GM12878 (cell line): ENCODE data around the gene TRERF1. TPM values are rescaled to one million over a fixed set of nuclear protein-coding genes. Genes with fewer than 3 reads are reported as not detected.

Experiments
- ATAC-seq: fragments of 200-7000 bp; cut with Tn5 transposase; 3 replicates; pipeline ENCODE4 v1.9.1; 2020; ENCODE audit warnings: mild to moderate bottlenecking, moderate library complexity
- BruUV-seq: library from RNA; stranded (reverse); fragments of 400-500 nt; replicated peaks from 2 replicates; lab custom pipeline; 2021; lab: Mats Ljungman, UMichigan
- CTCF ChIA-PET: fragments of 300-600 bp; sonication (Branson Sonifier 250); formaldehyde crosslinking; extraction: SDS; loops from one replicate; lab custom pipeline; 2021; ENCODE audit warnings: inconsistent platforms; lab: Yijun Ruan, JAX
- POLR2A ChIA-PET: fragments of 350-600 bp; formaldehyde crosslinking; extraction: SDS; loops from one replicate; lab custom pipeline; 2021; ENCODE audit warnings: inconsistent platforms; lab: Charles Lee
- RAD21 ChIA-PET: fragments of 300-600 bp; sonication (Branson Sonifier 250); formaldehyde crosslinking; loops from one replicate; lab custom pipeline; 2023; ENCODE audit warnings: antibody characterized with exemption; ENCODE audit not compliant: unreplicated experiment; lab: Charles Lee
- SMC1A ChIA-PET: fragments of 300-600 bp; sonication (Branson Sonifier 250); formaldehyde crosslinking; loops from one replicate; lab custom pipeline; 2023; ENCODE audit not compliant: unreplicated experiment, uncharacterized antibody; lab: Charles Lee
- DNase-seq: peaks from one replicate; pipeline ENCODE4 v3.0.0-alpha.2; 2011; ENCODE audit warnings: low read depth, low spot score
- FAIRE-seq: peaks from 3 replicates; lab custom pipeline; 2011; peaks lifted over from hg19 to GRCh38; lab: Jason Lieb, UNC
- H2AFZ ChIP-seq: 2 replicates; pipeline ENCODE4 v1.6.0; 2011; ENCODE audit warnings: low read depth, low read length, control low read depth; ENCODE audit not compliant: control insufficient read depth
- H3K27ac ChIP-seq: 2 replicates; pipeline ENCODE4 v1.5.1; 2011; ENCODE audit warnings: control low read depth; ENCODE audit not compliant: control insufficient read depth, insufficient read depth
- H3K27me3 ChIP-seq, 2 experiments: replicated peaks in 1 of 2; 2 replicates each; pipeline versions ENCODE4 v1.6.0 to v1.6.1; 2011; ENCODE audit warnings: low read length in 1 of 2; ENCODE audit not compliant: control insufficient read depth in 2 of 2, insufficient read depth in 2 of 2
- H3K36me3 ChIP-seq, 2 experiments: 2 replicates each; pipeline ENCODE4 v1.5.1; 2011; ENCODE audit warnings: low read length in 1 of 2; ENCODE audit not compliant: control insufficient read depth in 2 of 2, insufficient read depth in 2 of 2
- H3K4me1 ChIP-seq: 2 replicates; pipeline ENCODE4 v1.6.1; 2011; ENCODE audit warnings: mild to moderate bottlenecking, low read length, moderate library complexity, mixed read lengths; ENCODE audit not compliant: control insufficient read depth, insufficient read depth
- H3K4me2 ChIP-seq: 2 replicates; pipeline ENCODE4 v1.6.0; 2011; ENCODE audit warnings: control low read depth; ENCODE audit not compliant: control insufficient read depth, insufficient read depth
- H3K4me3 ChIP-seq: fragments of 200-600 bp; sonication (generic); 2 replicates; pipeline ENCODE4 v1.5.1; 2016
- H3K79me2 ChIP-seq: 2 replicates; pipeline ENCODE4 v1.6.0; 2011; ENCODE audit warnings: low read length; ENCODE audit not compliant: control insufficient read depth, insufficient read depth
- H3K9ac ChIP-seq: 2 replicates; pipeline ENCODE4 v1.8.0; 2011; ENCODE audit warnings: low read length, control low read depth, mixed read lengths; ENCODE audit not compliant: control insufficient read depth, insufficient read depth
- H3K9me3 ChIP-seq: replicated peaks from 3 replicates; pipeline ENCODE4 v1.5.1; 2011; ENCODE audit warnings: mild to moderate bottlenecking, low read length; ENCODE audit not compliant: control insufficient read depth, insufficient read depth
- H4K20me1 ChIP-seq: 2 replicates; pipeline ENCODE4 v1.6.0; 2011; ENCODE audit not compliant: control insufficient read depth, insufficient read depth
- CBX5 ChIP-seq: sonication (generic); IDR thresholded peaks from 2 replicates; pipeline ENCODE4 v1.6.1; 2016; ENCODE audit warnings: low read depth, moderate library complexity, mild to moderate bottlenecking, inconsistent platforms
- ETV6 ChIP-seq, 2 experiments: fragments of 450-650 bp in 1 of 2; IDR thresholded peaks in 1 of 2; conservative IDR thresholded peaks in 1 of 2; 2 replicates each; pipeline ENCODE4 v1.6.1; 2014; ENCODE audit warnings: antibody characterized with exemption in 1 of 2, borderline replicate concordance in 1 of 2, low read depth in 1 of 2, mild to moderate bottlenecking in 1 of 2, moderate library complexity in 1 of 2
- MLLT1 ChIP-seq: fragments of 450-650 bp; IDR thresholded peaks from 2 replicates; pipeline ENCODE4 v1.6.1; 2016; ENCODE audit warnings: mild to moderate bottlenecking
- NR2C2 ChIP-seq: IDR thresholded peaks from 2 replicates; pipeline ENCODE4 v1.6.1; 2011; ENCODE audit warnings: borderline replicate concordance, low read depth; ENCODE audit not compliant: control insufficient read depth, insufficient read length
- RB1 ChIP-seq: fragments of 450-650 bp; formaldehyde crosslinking; IDR thresholded peaks from 2 replicates; pipeline ENCODE4 v1.6.1; 2017; ENCODE audit warnings: mild to moderate bottlenecking, borderline replicate concordance
- REST ChIP-seq: IDR thresholded peaks from 2 replicates; pipeline ENCODE4 v1.6.1; 2012; ENCODE audit warnings: mild to moderate bottlenecking, low read depth, low read length
- RFX5 ChIP-seq: IDR thresholded peaks from 2 replicates; pipeline ENCODE4 v1.6.1; 2011; ENCODE audit warnings: low read depth, low read length, improper control_type of control experiment
- ZNF24 ChIP-seq: fragments of 450-650 bp; IDR thresholded peaks from 2 replicates; pipeline ENCODE4 v1.6.1; 2017; ENCODE audit warnings: antibody characterized with exemption, mild to moderate bottlenecking
- WGBS: methylation state at CpG from one replicate; pipeline ENCODE4 v1.1.6; 2016; ENCODE audit warnings: low lambda C conversion rate; ENCODE audit not compliant: insufficient replicate concordance, insufficient coverage; ENCODE audit errors: missing lambda C conversion rate; 5-methylcytosine and 5-hydroxymethylcytosine counted together
- in situ Hi-C: fragments of 300-500 bp; cut with MboI; formaldehyde crosslinking; loops from 9 replicates; pipeline ENCODE4 v1.14.3; 2018; ENCODE audit warnings: mixed read lengths
- intact Hi-C: fragments of 100-400 bp; cut with micrococcal nuclease; formaldehyde crosslinking; loops from one replicate; pipeline ENCODE4 v1.14.2; 2022; ENCODE audit not compliant: unreplicated experiment
- polyA plus RNA-seq, 11 experiments: library from polyadenylated mRNA; depleted of rRNA in 4 of 11; unstranded in 6 of 11; stranded (reverse) in 5 of 11; fragments of >200 nt; fragmentation: Nextera tagmentation in 4 of 11; fragmentation: Illumina TruSeq in 1 of 11; extraction: Ambion mirVana in 4 of 11; extraction: Trizol in 1 of 11; gene quantifications; 1 replicate in 1 of 11; 2 replicates in 10 of 11; pipeline versions ENCODE4 v1.2.1 to v1.2.3, GENCODE V29; 2011 to 2016; ENCODE audit warnings: inconsistent platforms in 2 of 11, missing spikeins in 2 of 11, low read depth in 1 of 11
- total RNA-seq, 4 experiments: library from RNA; depleted of rRNA in 3 of 4; stranded (reverse); fragments of >200 nt in 3 of 4; fragmentation: Illumina TruSeq in 1 of 4; extraction: Trizol in 1 of 4; gene quantifications; 2 replicates each; pipeline versions ENCODE4 v1.2.1 to v1.2.3, GENCODE V29; 2013 to 2021

Gene TRERF1
- total and polyA plus RNA-seq, 10 of the 15 experiments (the other 5 are each of a cell fraction or from before 2014, with no cell fraction given) = 2.2 to 19.4 (median 7.2) TPM

- POLR2A ChIA-PET = interaction anchor here (0.6 to 0.7 kb wide), 2 partner anchors 231 to 634 kb away, joined by 3 to 5 read pairs; no protein-coding TSS in a partner anchor
- FAIRE-seq (no peak), DNase-seq (no peak)
- H3K79me2 ChIP-seq = no peaks in the 10 kb centered on the region
- H3K27ac ChIP-seq = no peak overlapping the region
- H3K4me3 ChIP-seq = no peak overlapping the region
- TF ChIP-seq ZNF24 (no peak), MLLT1 (no peak), REST (no peak), CBX5 (no peak), ETV6 (conservative IDR thresholded peaks at IDR 0.05 in 1 of 2, IDR thresholded peaks at IDR 0.05 in 1 of 2; ENCODE audit: borderline replicate concordance in 1 of 2, low read depth in 1 of 2) (no peak), NR2C2 (no peak), RB1 (no peak), RFX5 (no peak)
- TF ChIP-seq, all 136 proteins: peak for 0
- intact Hi-C loops (no loop called here), in situ Hi-C loops (no loop called here)
- no peak for ATAC-seq
- Histone ChIP-seq H3K4me1 (peaks cover 10% of the 10 kb centered on the region), H3K4me2 (no peak overlapping the region), H3K9ac (no peak overlapping the region), H3K36me3 (no peaks in the 10 kb centered on the region; a peak in 1 of 4 replicates), H3K27me3 (no peaks in the 10 kb centered on the region; a peak in 1 of 4 replicates), H3K9me3 (no peaks in the 10 kb centered on the region), H4K20me1 (no peaks in the 10 kb centered on the region), H2AFZ (no peak overlapping the region)
- BruUV-seq = no TSS peak
- WGBS = 67% methylated on average over 11 of the region's 11 CpGs
- ChIA-PET SMC1A (interaction anchor here (0.5 kb wide), 1 partner anchor 93 kb away, joined by 3 read pairs; no protein-coding TSS in a partner anchor), RAD21 (no interaction called here), CTCF (interaction anchor here (1.1 kb wide), 1 partner anchor 85 kb away, joined by 3 read pairs; no protein-coding TSS in a partner anchor)
Measured at GRCh38 chr6:42337985-42338743, 113.6 kb downstream of the TRERF1 start.
